CD4-positive, alpha-beta T cell treated with Interleukin-4 for 4 hours (primary cell): ENCODE measurements around the gene SAMD8.
"Not testable (repeated sequence)": the region's sequence is repeated elsewhere in the genome, so short reads cannot be mapped to it uniquely, and the experiment has no call there.

ENCODE experiments used
- DNase-seq: peaks from one replicate; pipeline ENCODE4 v3.0.0-alpha.2; 2020

SAMD8 gene

GRCh38 chr10:75108684-75109458, 2.6 kb upstream of the SAMD8 start:
- DNase-seq, result no peak

GRCh38 chr10:75109459-75109778, 2.0 kb upstream of the SAMD8 start:
- DNase-seq, result no peak

GRCh38 chr10:75110006-75110632, 1.3 kb upstream of the SAMD8 start:
- no peak for DNase-seq

- peak; percentile 59 for DNase-seq
Observed at GRCh38 chr10:75111907-75112679, 637 bp downstream of the SAMD8 start.

- no peak for DNase-seq
Observed at GRCh38 chr10:75115137-75115536, 3.7 kb downstream of the SAMD8 start.

GRCh38 chr10:75116941-75117775, 5.7 kb downstream of the SAMD8 start:
- not testable (repeated sequence) for DNase-seq

GRCh38 chr10:75117995-75118394, 6.5 kb downstream of the SAMD8 start:
- DNase-seq, result no peak

GRCh38 chr10:75119444-75120066, 8.1 kb downstream of the SAMD8 start:
- not testable (repeated sequence) for DNase-seq

- no peak for DNase-seq
Observed at GRCh38 chr10:75121322-75121721, 9.9 kb downstream of the SAMD8 start.

GRCh38 chr10:75122505-75122904, 11.0 kb downstream of the SAMD8 start:
- DNase-seq, result no peak

- DNase-seq, result no peak
Observed at GRCh38 chr10:75123088-75123682, 11.7 kb downstream of the SAMD8 start.

GRCh38 chr10:75126277-75126676, 14.8 kb downstream of the SAMD8 start:
- no peak for DNase-seq

GRCh38 chr10:75127471-75127870, 16.0 kb downstream of the SAMD8 start:
- no peak for DNase-seq

- not testable (repeated sequence) for DNase-seq
Observed at GRCh38 chr10:75128985-75129384, 17.5 kb downstream of the SAMD8 start.

- no peak for DNase-seq
Observed at GRCh38 chr10:75129537-75129936, 18.1 kb downstream of the SAMD8 start.

- DNase-seq, result not testable (repeated sequence)
Observed at GRCh38 chr10:75133701-75134100, 22.2 kb downstream of the SAMD8 start.

GRCh38 chr10:75136346-75136745, 24.9 kb downstream of the SAMD8 start:
- no peak for DNase-seq

- DNase-seq, result no peak
Observed at GRCh38 chr10:75137533-75138438, 26.3 kb downstream of the SAMD8 start.

- DNase-seq, result no peak
Observed at GRCh38 chr10:75140246-75140645, 28.8 kb downstream of the SAMD8 start.

- DNase-seq, result no peak
Observed at GRCh38 chr10:75143353-75143752, 31.9 kb downstream of the SAMD8 start.

GRCh38 chr10:75145590-75145989, 34.1 kb downstream of the SAMD8 start:
- no peak for DNase-seq
